ENCODE measurements around the gene RNF224. TPM values are rescaled to one million over a fixed set of nuclear protein-coding genes. Genes with fewer than 3 reads are reported as not detected.

The RNF224 gene
- polyA plus RNA-seq, 1 donor from 2014 or later = not detected

DNA sequence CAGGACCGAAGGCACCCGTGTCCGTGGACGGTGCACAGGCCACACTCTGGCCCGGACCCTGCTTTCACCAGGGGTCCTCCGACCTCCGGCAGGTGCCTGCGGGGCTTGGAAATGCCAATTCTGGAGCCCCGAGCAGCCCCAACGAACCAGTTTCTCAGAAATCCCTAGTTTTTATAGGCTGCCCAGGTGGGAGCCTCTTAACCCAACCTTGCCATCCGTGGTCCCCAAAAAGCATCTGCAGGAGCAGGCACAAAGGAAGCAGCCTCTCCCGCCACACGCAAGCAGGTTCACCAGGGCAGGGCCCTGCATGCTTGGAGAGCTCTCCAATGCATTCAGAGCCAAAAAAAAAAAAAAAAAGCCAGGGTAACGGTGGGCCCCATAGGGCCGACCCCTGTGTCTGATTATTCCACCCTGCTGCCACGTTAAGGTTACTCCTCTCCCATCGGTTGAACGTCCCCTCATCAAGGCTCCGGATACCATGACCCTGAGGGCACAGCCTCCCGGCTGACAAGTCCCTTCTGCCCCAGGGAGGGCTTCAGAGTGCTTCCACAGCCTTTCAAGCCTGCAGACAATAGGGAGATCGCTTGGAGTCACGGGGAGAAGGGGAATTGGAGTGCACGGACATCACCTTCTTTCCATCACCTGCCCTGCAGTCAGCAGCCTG is 26.0 kb upstream of the RNF224 start:
- TF ChIP-seq TAF1 (IDR thresholded peaks at IDR 0.05; ENCODE audit: low read depth) (no peak), SMC3 (conservative IDR thresholded peaks at IDR 0.05; ENCODE audit: poor library complexity) (no peak), EP300 (conservative IDR thresholded peaks at IDR 0.05; ENCODE audit: poor library complexity, severe bottlenecking) (no peak), POLR2AphosphoS5 (IDR thresholded peaks at IDR 0.05) (no peak), EZH2 (IDR thresholded peaks at IDR 0.05; ENCODE audit: borderline replicate concordance, insufficient read depth, low read length, poor library complexity, severe bottlenecking) (no peak), RAD21 (conservative IDR thresholded peaks at IDR 0.05) (no peak), MXI1 (conservative IDR thresholded peaks at IDR 0.05; ENCODE audit: poor library complexity, severe bottlenecking) (no peak)
- TF ChIP-seq, protein P1, sequence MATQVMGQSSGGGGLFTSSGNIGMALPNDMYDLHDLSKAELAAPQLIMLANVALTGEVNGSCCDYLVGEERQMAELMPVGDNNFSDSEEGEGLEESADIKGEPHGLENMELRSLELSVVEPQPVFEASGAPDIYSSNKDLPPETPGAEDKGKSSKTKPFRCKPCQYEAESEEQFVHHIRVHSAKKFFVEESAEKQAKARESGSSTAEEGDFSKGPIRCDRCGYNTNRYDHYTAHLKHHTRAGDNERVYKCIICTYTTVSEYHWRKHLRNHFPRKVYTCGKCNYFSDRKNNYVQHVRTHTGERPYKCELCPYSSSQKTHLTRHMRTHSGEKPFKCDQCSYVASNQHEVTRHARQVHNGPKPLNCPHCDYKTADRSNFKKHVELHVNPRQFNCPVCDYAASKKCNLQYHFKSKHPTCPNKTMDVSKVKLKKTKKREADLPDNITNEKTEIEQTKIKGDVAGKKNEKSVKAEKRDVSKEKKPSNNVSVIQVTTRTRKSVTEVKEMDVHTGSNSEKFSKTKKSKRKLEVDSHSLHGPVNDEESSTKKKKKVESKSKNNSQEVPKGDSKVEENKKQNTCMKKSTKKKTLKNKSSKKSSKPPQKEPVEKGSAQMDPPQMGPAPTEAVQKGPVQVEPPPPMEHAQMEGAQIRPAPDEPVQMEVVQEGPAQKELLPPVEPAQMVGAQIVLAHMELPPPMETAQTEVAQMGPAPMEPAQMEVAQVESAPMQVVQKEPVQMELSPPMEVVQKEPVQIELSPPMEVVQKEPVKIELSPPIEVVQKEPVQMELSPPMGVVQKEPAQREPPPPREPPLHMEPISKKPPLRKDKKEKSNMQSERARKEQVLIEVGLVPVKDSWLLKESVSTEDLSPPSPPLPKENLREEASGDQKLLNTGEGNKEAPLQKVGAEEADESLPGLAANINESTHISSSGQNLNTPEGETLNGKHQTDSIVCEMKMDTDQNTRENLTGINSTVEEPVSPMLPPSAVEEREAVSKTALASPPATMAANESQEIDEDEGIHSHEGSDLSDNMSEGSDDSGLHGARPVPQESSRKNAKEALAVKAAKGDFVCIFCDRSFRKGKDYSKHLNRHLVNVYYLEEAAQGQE (IDR thresholded peaks at IDR 0.05; ENCODE audit: borderline replicate concordance) = no peak
- TF ChIP-seq, protein P2, sequence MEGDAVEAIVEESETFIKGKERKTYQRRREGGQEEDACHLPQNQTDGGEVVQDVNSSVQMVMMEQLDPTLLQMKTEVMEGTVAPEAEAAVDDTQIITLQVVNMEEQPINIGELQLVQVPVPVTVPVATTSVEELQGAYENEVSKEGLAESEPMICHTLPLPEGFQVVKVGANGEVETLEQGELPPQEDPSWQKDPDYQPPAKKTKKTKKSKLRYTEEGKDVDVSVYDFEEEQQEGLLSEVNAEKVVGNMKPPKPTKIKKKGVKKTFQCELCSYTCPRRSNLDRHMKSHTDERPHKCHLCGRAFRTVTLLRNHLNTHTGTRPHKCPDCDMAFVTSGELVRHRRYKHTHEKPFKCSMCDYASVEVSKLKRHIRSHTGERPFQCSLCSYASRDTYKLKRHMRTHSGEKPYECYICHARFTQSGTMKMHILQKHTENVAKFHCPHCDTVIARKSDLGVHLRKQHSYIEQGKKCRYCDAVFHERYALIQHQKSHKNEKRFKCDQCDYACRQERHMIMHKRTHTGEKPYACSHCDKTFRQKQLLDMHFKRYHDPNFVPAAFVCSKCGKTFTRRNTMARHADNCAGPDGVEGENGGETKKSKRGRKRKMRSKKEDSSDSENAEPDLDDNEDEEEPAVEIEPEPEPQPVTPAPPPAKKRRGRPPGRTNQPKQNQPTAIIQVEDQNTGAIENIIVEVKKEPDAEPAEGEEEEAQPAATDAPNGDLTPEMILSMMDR (IDR thresholded peaks at IDR 0.05; ENCODE audit: poor library complexity, severe bottlenecking) = no peak
- Histone ChIP-seq H3K4me3 (ENCODE audit: low read length) (peak overlapping the region; percentile 86), H3K4me2 (ENCODE audit: low read length) (peak overlapping the region; percentile 96), H3F3A (ENCODE audit: insufficient read depth, low read length, poor library complexity, severe bottlenecking) (no peaks in the 10 kb centered on the region), H3K27me3 (ENCODE audit: insufficient read depth, low read depth, low read length) (no peaks in the 10 kb centered on the region), H3K9ac (ENCODE audit: low read length) (peak overlapping the region; percentile 70), H3K36me3 (ENCODE audit: insufficient read depth, low read length) (no peaks in the 10 kb centered on the region), H4K20me1 (ENCODE audit: insufficient read depth) (no peaks in the 10 kb centered on the region), H3K27ac (ENCODE audit: low read length) (peak overlapping the region; percentile 49), H3K9me3 (ENCODE audit: low read length) (no peaks in the 10 kb centered on the region), H3K9me2 (ENCODE audit: insufficient read depth, low read length) (no peaks in the 10 kb centered on the region), H2AFZ (ENCODE audit: low read depth, low read length) (peak overlapping the region; percentile 51), H3K79me2 (replicated peaks; ENCODE audit: insufficient read depth, low read length) (peaks cover 27% of the 10 kb centered on the region)

DNA sequence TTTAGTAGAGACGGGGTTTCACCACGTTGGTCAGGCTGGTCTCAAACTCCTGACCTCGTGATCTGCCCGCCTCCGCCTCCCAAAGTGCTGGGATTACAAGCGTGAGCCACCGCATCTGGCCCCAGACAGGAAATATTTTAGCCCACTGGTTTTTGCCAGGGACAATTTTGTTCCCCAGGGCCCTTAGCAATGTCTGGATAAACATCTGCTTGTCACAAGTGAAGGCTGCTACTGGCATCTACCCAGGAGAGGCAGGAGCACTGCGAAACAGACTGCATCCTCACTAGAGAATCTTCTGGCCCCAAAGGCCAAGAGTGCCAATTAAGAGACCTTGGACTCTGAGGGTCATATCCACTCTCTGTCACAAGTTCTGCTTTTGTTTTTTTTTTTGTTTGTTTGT is 24.3 kb upstream of the RNF224 start:
- Histone ChIP-seq H3K9me3 (ENCODE audit: low read length) (no peaks in the 10 kb centered on the region), H4K20me1 (ENCODE audit: insufficient read depth) (no peaks in the 10 kb centered on the region), H3K4me2 (ENCODE audit: low read length) (no peak overlapping the region), H3K27me3 (ENCODE audit: insufficient read depth, low read depth, low read length) (no peaks in the 10 kb centered on the region), H3F3A (ENCODE audit: insufficient read depth, low read length, poor library complexity, severe bottlenecking) (no peaks in the 10 kb centered on the region), H3K4me3 (ENCODE audit: low read length) (no peak overlapping the region), H3K79me2 (replicated peaks; ENCODE audit: insufficient read depth, low read length) (peaks cover 31% of the 10 kb centered on the region), H3K9me2 (ENCODE audit: insufficient read depth, low read length) (no peaks in the 10 kb centered on the region), H2AFZ (ENCODE audit: low read depth, low read length) (no peak overlapping the region), H3K9ac (ENCODE audit: low read length) (no peak overlapping the region), H3K27ac (ENCODE audit: low read length) (no peak overlapping the region), H3K36me3 (ENCODE audit: insufficient read depth, low read length) (no peaks in the 10 kb centered on the region)
- no peak for TF ChIP-seq EZH2 (IDR thresholded peaks at IDR 0.05; ENCODE audit: borderline replicate concordance, insufficient read depth, low read length, poor library complexity, severe bottlenecking)
